ENCODE results near the gene HIGD1A.

DNA sequence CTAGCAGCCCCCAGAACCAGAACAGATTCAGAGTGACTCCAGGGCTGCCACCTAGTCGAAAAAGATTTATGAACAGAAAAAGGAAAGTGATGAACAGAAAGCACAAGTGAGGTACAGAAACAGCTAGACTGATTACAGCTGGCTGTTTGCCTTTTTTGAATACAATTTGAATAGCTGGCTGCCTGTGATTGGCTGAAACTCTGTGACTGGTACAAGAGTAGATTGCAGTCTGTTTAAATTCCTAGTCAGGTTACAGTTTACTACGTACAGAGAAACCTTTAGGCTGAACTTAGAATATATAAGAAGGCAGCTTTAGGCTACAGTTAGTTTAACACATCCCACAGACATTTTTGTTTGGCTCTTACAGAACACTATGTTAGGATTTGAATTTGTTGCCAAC, 41.3 kb downstream of the HIGD1A start:
- no peak for TF ChIP-seq EZH2phosphoT487 (IDR thresholded peaks at IDR 0.05; ENCODE audit: borderline replicate concordance, low read length)
- TF ChIP-seq, protein P1, sequence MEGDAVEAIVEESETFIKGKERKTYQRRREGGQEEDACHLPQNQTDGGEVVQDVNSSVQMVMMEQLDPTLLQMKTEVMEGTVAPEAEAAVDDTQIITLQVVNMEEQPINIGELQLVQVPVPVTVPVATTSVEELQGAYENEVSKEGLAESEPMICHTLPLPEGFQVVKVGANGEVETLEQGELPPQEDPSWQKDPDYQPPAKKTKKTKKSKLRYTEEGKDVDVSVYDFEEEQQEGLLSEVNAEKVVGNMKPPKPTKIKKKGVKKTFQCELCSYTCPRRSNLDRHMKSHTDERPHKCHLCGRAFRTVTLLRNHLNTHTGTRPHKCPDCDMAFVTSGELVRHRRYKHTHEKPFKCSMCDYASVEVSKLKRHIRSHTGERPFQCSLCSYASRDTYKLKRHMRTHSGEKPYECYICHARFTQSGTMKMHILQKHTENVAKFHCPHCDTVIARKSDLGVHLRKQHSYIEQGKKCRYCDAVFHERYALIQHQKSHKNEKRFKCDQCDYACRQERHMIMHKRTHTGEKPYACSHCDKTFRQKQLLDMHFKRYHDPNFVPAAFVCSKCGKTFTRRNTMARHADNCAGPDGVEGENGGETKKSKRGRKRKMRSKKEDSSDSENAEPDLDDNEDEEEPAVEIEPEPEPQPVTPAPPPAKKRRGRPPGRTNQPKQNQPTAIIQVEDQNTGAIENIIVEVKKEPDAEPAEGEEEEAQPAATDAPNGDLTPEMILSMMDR (IDR thresholded peaks at IDR 0.05; ENCODE audit: low read depth, low read length, poor library complexity, severe bottlenecking): no peak
